ENCODE results near the gene PPP1R27. TPM values are rescaled to one million over a fixed set of nuclear protein-coding genes. Genes with fewer than 3 reads are reported as not detected.

PPP1R27 gene
- total RNA-seq, 4 donors from 2014 or later = not detected

GRCh38 chr17:81865733-81866439, 31.0 kb upstream of the PPP1R27 start:
- peak overlapping the region in 2 of 4 donors; percentile 10 to 11 for H3K4me3 ChIP-seq
- H3K27ac ChIP-seq = peak overlapping the region in 3 of 4 donors; percentile 99 to 100 (median 99)
- no peaks in the 10 kb centered on the region for H3K27me3 ChIP-seq
- peaks cover 0 to 20% (median 0%) of the 10 kb centered on the region in 3 donors for H3K36me3 ChIP-seq
- DNase-seq = peak in 2 of 3 donors; percentile 95 to 98
- no peaks in the 10 kb centered on the region for H3K9me3 ChIP-seq
- peaks cover 12 to 86% (median 23%) of the 10 kb centered on the region in 4 donors for H3K4me1 ChIP-seq
- TF ChIP-seq POLR2A (IDR thresholded peaks at IDR 0.05) (peak; percentile 70 to 96), CTCF (IDR thresholded peaks at IDR 0.05) (no peak)

- Histone ChIP-seq H3K36me3 (peaks cover 0 to 20% (median 0%) of the 10 kb centered on the region in 3 donors), H3K27ac (peak overlapping the region in 3 of 4 donors; percentile 58 to 100 (median 99)), H3K9me3 (no peaks in the 10 kb centered on the region), H3K27me3 (no peaks in the 10 kb centered on the region), H3K4me3 (no peak overlapping the region), H3K4me1 (peaks cover 12 to 86% (median 23%) of the 10 kb centered on the region in 4 donors)
- DNase-seq = no peak
- TF ChIP-seq POLR2A (IDR thresholded peaks at IDR 0.05) = no peak
Observed at GRCh38 chr17:81865358-81865732, 30.5 kb upstream of the PPP1R27 start.

DNA sequence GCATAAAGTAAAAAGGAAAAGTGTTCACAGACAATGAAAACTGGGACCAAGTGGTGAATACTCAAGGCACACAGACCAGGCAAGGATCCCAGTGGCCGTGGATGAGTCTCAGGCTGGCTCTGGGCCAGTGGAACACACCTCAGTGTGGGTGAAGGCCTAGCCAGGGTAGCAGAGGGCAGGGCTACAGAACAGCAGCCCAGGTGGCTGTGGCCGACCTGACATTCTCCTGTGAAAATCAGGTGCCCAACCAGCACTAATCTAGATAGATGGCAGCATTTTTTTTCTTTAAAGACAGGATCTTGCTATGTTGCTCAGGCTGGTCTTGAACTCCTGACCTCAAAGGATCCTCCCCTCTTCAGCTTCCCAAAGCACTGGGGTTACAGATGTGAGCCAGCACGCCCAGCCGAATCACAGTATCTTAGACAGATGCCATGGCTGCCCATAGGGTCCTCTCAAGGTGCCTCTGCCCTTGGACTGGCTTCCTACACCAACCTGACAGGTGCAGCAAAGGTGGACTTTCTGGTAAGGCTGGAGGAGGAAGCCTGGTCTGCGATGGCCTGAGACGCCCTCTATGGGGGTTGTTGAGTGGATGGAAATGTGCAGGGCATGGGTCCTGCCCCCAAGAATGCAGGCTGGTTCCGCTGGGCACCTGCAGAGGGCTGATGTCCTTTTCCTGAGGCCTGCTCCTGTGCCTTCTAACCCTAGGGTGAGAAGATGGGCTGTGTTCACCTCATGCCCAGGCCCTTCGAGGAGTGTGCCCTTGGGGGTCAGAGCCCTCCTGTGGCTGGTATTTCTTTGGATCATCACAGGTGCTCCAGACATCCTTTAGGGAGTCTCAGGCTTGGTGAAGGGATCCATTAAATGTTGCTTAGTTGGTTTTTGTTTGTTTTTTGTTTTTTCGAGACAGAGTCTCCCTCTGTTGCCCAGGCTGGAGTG, 29.3 kb upstream of the PPP1R27 start:
- H3K27ac ChIP-seq = peak overlapping the region in 3 of 4 donors; percentile 58 to 100 (median 99)

DNA sequence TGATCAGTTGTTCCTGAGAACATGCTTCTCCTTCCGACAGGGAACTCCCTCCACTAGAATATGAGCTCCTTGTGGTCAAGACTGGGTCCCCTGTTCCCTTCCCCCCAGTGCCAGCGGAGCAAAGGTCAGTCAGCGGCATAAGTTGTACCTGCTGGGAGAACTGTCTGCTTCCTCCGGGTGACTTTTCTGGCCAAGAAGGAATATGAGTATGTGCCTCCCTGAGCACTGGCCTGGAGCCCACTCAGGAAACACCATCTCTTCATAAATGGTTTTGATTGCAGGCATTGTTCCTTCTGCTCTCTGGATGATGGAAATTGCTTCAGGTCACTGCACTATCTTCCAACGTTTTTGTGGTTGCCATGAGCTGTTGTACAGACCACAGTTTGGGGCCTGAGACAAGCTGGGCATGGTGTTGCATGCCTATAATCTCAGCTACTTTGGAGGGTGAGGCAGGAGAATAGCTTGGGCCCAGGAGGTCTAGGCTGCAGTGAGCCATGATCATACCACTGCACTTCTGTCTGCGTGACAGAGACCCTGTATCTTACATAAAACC, 28.3 kb upstream of the PPP1R27 start:
- H3K9me3 ChIP-seq = no peaks in the 10 kb centered on the region
- H3K36me3 ChIP-seq = peaks cover 0 to 16% (median 0%) of the 10 kb centered on the region in 3 donors
- peak in 1 of 3 donors; percentile 65 for DNase-seq
- peak overlapping the region in 3 of 4 donors; percentile 58 to 100 (median 99) for H3K27ac ChIP-seq
- H3K4me1 ChIP-seq = peaks cover 5 to 77% (median 24%) of the 10 kb centered on the region in 4 donors
- no peaks in the 10 kb centered on the region for H3K27me3 ChIP-seq
- no peak for TF ChIP-seq CTCF (IDR thresholded peaks at IDR 0.05)
- TF ChIP-seq POLR2A (IDR thresholded peaks at IDR 0.05) = no peak
- H3K4me3 ChIP-seq = no peak overlapping the region

More for the DNA sequence above, 29.3 kb upstream of the PPP1R27 start:
- Histone ChIP-seq H3K4me1 (peaks cover 7 to 77% (median 17%) of the 10 kb centered on the region in 4 donors), H3K36me3 (peaks cover 0 to 16% (median 0%) of the 10 kb centered on the region in 3 donors), H3K4me3 (no peak overlapping the region), H3K9me3 (no peaks in the 10 kb centered on the region), H3K27me3 (no peaks in the 10 kb centered on the region)
- TF ChIP-seq CTCF (IDR thresholded peaks at IDR 0.05) (peak in 1 of 6 experiments; percentile 6), POLR2A (IDR thresholded peaks at IDR 0.05) (peak in 1 of 2 donors; percentile 39)
- peak in 1 of 3 donors; percentile 68 for DNase-seq

GRCh38 chr17:81860756-81861568, 26.1 kb upstream of the PPP1R27 start:
- no peaks in the 10 kb centered on the region for H3K9me3 ChIP-seq
- peak in 4 of 6 experiments; percentile 6 to 49 (median 32) for TF ChIP-seq CTCF (IDR thresholded peaks at IDR 0.05)
- peak; percentile 92 to 99 for TF ChIP-seq POLR2A (IDR thresholded peaks at IDR 0.05)
- peaks cover 0 to 77% (median 19%) of the 10 kb centered on the region in 4 donors for H3K4me1 ChIP-seq
- H3K36me3 ChIP-seq = peaks cover 0 to 25% (median 0%) of the 10 kb centered on the region in 3 donors
- peak overlapping the region; percentile 95 to 99 (median 98) for H3K27ac ChIP-seq
- DNase-seq = peak; percentile 98 to 99 (median 99)
- H3K4me3 ChIP-seq = peak overlapping the region; percentile 62 to 100 (median 79)
- H3K27me3 ChIP-seq = no peaks in the 10 kb centered on the region
